HFFc6 (cell line): ENCODE data around the gene MYO18B. TPM values are rescaled to one million over a fixed set of nuclear protein-coding genes. Genes with fewer than 3 reads are reported as not detected.

Experiments used
- DNase-seq: peaks from one replicate; pipeline ENCODE4 v3.0.0-alpha.2; 2018
- H3K27ac Mint-ChIP-seq: 2 replicates; pipeline ENCODE4 v1.8.0; 2020; ENCODE audit warnings: mild to moderate bottlenecking, mixed read lengths
- H3K27me3 Mint-ChIP-seq: 2 replicates; pipeline ENCODE4 v1.8.0; 2021; ENCODE audit warnings: mild to moderate bottlenecking, moderate library complexity, mixed read lengths; ENCODE audit not compliant: insufficient read depth
- H3K36me3 Mint-ChIP-seq: 2 replicates; pipeline ENCODE4 v1.8.0; 2021; ENCODE audit warnings: low read depth, mixed read lengths
- H3K4me1 Mint-ChIP-seq: 2 replicates; pipeline ENCODE4 v1.8.0; 2020; ENCODE audit warnings: low read depth, mixed read lengths
- H3K4me3 Mint-ChIP-seq: 2 replicates; pipeline ENCODE4 v1.8.0; 2020; ENCODE audit warnings: mild to moderate bottlenecking, moderate library complexity, mixed read lengths
- H3K9me3 Mint-ChIP-seq: 2 replicates; pipeline ENCODE4 v1.8.0; 2020; ENCODE audit warnings: mild to moderate bottlenecking, mixed read lengths
- total RNA-seq, 6 experiments: library from RNA; stranded (reverse); fragmentation: NEBNext Ultra II Directional; extraction: Animal tissue kit (Norgen Biotek cat#: 25700); gene quantifications; 2 replicates in 1 of 6; 3 replicates in 5 of 6; pipeline ENCODE4 v1.2.3, GENCODE V29; 2021
- TF ChIP-seq, protein P1 (sequence below): fragments of 200-600 bp; sonication (generic); IDR thresholded peaks from 2 replicates; pipeline ENCODE4 v1.5.0; 2021; ENCODE audit warnings: antibody characterized with exemption, mild to moderate bottlenecking

Gene MYO18B
- total RNA-seq, 6 experiments from 2014 or later: 0.02 TPM; not detected in 5

DNA sequence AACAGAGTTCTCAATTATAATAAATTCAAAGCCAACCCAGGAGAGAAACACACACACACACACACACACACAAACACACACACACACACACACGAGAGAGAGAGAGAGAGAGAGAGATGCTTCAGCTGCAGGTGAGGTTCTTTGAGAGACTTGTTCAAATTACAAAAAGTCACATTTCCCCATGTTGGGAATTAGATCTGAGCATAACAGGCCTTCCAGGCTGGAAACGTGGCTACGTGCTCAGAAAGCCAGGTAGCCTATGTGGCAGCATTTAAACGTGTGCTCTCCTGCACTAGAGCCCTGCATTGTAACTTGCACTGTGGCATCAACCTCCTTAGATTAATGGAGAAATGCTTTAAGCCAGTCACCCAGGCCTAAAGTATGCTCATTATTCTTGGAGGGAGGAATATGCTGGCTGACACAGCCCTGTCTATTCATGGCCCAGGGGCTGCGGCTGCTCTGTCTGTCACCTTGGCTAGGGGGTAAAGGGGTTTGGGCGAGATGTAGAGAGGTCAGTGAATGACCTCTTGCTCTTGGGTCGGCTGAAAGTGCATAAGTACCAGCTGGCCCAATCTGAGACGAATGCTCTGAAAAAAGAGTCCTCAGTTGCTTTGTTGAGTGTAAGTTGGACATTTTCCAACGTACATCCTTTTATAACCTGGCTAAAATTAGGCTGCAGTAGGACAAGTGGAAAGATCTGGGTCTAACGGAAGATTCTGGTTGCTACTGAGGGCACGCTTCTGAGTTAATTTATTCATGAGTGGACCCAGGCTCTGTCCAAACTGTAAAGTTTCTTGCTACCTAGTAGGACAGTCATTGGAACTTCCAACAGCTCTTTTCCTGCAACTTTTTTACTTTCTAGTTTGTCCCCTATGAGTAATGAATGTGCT lies 256.1 kb downstream of the MYO18B start:
- no peaks in the 10 kb centered on the region for H3K4me1 Mint-ChIP-seq

DNA sequence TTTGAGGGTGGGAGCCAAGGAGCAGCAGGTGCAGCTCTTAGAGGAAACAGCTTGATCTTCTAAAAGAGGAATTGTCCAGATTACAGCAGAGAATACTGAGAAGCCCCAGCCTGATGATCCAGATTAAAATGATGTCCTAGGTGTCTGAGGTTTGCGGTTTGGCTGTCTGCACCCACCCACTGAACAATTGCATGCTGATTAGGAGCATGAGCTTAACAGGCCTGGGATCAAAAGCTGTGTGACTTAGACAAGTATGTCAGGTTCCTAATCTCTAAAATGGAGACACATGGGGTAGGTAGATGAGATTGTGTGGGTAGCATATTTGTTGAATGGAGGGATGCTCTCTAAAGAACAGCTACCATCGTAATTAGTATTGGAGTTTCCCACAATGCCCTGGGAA lies 260.5 kb downstream of the MYO18B start:
- H3K9me3 Mint-ChIP-seq: peaks cover 56% of the 10 kb centered on the region
- no peaks in the 10 kb centered on the region for H3K4me1 Mint-ChIP-seq
- no peak overlapping the region for H3K27ac Mint-ChIP-seq
- H3K27me3 Mint-ChIP-seq: no peaks in the 10 kb centered on the region; the same call in none of the 2 replicates
- TF ChIP-seq, protein P1, sequence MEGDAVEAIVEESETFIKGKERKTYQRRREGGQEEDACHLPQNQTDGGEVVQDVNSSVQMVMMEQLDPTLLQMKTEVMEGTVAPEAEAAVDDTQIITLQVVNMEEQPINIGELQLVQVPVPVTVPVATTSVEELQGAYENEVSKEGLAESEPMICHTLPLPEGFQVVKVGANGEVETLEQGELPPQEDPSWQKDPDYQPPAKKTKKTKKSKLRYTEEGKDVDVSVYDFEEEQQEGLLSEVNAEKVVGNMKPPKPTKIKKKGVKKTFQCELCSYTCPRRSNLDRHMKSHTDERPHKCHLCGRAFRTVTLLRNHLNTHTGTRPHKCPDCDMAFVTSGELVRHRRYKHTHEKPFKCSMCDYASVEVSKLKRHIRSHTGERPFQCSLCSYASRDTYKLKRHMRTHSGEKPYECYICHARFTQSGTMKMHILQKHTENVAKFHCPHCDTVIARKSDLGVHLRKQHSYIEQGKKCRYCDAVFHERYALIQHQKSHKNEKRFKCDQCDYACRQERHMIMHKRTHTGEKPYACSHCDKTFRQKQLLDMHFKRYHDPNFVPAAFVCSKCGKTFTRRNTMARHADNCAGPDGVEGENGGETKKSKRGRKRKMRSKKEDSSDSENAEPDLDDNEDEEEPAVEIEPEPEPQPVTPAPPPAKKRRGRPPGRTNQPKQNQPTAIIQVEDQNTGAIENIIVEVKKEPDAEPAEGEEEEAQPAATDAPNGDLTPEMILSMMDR: no peak
- no peak for DNase-seq
- H3K36me3 Mint-ChIP-seq: peaks cover 5% of the 10 kb centered on the region; the same call in 1 of the 2 replicates
- no peak overlapping the region for H3K4me3 Mint-ChIP-seq

More for the DNA sequence above, 256.1 kb downstream of the MYO18B start:
- H3K4me3 Mint-ChIP-seq: no peak overlapping the region
- peaks cover 15% of the 10 kb centered on the region for H3K36me3 Mint-ChIP-seq
- TF ChIP-seq, protein P1: no peak
- H3K27ac Mint-ChIP-seq: no peak overlapping the region
- peaks cover 1% of the 10 kb centered on the region for H3K27me3 Mint-ChIP-seq
- DNase-seq: no peak
- peaks cover 58% of the 10 kb centered on the region for H3K9me3 Mint-ChIP-seq

DNA sequence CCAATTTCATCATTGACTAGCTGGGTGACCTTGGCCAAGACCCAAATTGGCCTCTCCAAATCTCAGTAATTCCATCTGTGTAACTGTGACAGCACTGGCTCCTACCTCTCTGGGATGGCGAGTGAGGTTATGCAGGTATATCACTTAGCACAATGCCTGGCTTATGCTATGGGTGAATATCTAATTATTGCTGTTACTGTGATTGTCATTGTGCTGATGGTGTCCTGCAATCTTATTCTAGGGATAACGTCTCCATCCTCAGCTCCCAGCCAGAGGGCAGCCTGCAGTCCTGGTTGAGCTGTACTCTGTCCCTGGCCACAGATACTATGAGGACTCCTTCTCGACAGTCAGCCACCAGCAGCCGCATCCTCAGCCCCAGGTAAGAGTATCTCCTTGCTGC lies 262.5 kb downstream of the MYO18B start:
- Mint-ChIP-seq H3K27me3 (no peaks in the 10 kb centered on the region; the same call in none of the 2 replicates), H3K9me3 (peaks cover 63% of the 10 kb centered on the region), H3K27ac (no peak overlapping the region), H3K4me3 (no peak overlapping the region), H3K36me3 (peaks cover 10% of the 10 kb centered on the region), H3K4me1 (no peaks in the 10 kb centered on the region)
- TF ChIP-seq, protein P1: no peak
- DNase-seq: no peak

DNA sequence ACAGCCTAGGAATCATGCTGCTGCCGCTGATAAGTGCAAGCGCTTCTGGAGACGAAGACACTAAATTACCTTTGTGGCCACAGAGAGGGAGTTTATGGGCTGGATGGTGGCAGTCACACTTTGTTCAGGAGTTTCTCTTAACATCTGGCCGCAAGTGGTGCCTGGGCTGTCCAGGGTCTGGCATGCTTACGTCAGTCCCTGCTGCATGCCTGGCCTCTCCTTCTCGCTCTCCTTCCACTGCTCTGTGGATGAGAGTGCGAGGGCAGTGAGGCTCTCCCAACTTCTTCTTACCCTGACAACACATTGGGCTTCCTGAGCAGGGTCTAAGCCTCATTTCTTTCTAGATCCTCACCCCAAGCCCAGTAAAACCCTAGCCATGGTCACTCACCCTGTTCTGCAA lies 266.6 kb downstream of the MYO18B start:
- TF ChIP-seq, protein P1: no peak
- H3K27ac Mint-ChIP-seq: no peak overlapping the region
- peaks cover 10% of the 10 kb centered on the region; the same call in 1 of the 2 replicates for H3K36me3 Mint-ChIP-seq
- no peaks in the 10 kb centered on the region for H3K4me1 Mint-ChIP-seq
- H3K27me3 Mint-ChIP-seq: no peaks in the 10 kb centered on the region; the same call in 1 of the 2 replicates
- no peak for DNase-seq
- no peak overlapping the region for H3K4me3 Mint-ChIP-seq
- H3K9me3 Mint-ChIP-seq: peaks cover 51% of the 10 kb centered on the region

DNA sequence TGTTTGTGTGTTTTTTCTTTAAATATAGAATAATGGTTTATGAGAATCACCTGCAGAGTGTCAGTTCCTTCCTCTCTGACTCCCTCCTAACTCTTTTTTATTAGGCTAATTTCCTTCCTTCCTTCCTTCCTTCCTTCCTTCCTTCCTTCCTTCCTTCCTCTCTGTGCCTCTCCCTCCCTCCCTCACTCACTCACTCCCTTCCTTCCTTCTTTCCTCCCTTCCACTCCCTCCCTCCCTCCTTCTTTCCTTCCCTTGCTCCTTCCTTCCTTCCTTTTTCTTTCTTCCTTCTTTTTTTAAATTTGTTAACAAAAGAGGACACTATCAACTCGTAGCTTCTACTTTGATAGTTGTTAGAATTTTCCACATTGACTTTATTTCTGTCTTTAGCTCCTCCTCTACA lies 274.9 kb downstream of the MYO18B start:
- TF ChIP-seq, protein P1: no peak
- H3K27me3 Mint-ChIP-seq: no peaks in the 10 kb centered on the region
- peaks cover 5% of the 10 kb centered on the region; the same call in 1 of the 2 replicates for H3K36me3 Mint-ChIP-seq
- no peak overlapping the region for H3K4me3 Mint-ChIP-seq
- no peak overlapping the region for H3K27ac Mint-ChIP-seq
- H3K9me3 Mint-ChIP-seq: peaks cover 60% of the 10 kb centered on the region
- no peaks in the 10 kb centered on the region for H3K4me1 Mint-ChIP-seq
- DNase-seq: no peak
